Kidney capillary endothelial cell (primary cell): ENCODE results near the gene KLK3.
"Not testable (repeated sequence)": the region's sequence is repeated elsewhere in the genome, so short reads cannot be mapped to it uniquely, and the experiment has no call there.

ENCODE experiments used
- DNase-seq: peaks from one replicate; pipeline ENCODE4 v3.0.0-alpha.2; 2018; ENCODE audit warnings: low spot score

The KLK3 gene

DNA sequence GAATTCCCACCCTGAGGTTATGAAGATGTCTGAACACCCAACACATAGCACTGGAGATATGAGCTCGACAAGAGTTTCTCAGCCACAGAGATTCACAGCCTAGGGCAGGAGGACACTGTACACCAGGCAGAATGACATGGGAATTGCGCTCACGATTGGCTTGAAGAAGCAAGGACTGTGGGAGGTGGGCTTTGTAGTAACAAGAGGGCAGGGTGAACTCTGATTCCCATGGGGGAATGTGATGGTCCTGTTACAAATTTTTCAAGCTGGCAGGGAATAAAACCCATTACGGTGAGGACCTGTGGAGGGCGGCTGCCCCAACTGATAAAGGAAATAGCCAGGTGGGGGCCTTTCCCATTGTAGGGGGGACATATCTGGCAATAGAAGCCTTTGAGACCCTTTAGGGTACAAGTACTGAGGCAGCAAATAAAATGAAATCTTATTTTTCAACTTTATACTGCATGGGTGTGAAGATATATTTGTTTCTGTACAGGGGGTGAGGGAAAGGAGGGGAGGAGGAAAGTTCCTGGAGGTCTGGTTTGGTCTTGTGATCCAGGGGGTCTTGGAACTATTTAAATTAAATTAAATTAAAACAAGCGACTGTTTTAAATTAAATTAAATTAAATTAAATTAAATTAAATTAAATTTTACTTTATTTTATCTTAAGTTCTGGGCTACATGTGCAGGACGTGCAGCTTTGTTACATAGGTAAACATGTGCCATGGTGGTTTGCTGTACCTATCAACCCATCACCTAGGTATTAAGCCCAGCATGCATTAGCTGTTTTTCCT lies 7.0 kb downstream of the KLK3 start:
- DNase-seq, result no peak

DNA sequence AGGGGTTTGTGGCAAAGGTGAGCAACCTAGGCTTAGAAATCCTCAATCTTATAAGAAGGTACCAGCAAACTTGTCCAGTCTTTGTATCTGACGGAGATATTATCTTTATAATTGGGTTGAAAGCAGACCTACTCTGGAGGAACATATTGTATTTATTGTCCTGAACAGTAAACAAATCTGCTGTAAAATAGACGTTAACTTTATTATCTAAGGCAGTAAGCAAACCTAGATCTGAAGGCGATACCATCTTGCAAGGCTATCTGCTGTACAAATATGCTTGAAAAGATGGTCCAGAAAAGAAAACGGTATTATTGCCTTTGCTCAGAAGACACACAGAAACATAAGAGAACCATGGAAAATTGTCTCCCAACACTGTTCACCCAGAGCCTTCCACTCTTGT lies 14.8 kb downstream of the KLK3 start:
- no peak for DNase-seq

- no peak for DNase-seq
Measured at GRCh38 chr19:50870417-50871089, 15.8 kb downstream of the KLK3 start.

DNA sequence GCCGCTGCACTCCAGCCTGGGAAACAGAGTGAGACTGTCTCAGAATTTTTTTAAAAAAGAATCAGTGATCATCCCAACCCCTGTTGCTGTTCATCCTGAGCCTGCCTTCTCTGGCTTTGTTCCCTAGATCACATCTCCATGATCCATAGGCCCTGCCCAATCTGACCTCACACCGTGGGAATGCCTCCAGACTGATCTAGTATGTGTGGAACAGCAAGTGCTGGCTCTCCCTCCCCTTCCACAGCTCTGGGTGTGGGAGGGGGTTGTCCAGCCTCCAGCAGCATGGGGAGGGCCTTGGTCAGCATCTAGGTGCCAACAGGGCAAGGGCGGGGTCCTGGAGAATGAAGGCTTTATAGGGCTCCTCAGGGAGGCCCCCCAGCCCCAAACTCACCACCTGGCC lies 18.3 kb downstream of the KLK3 start, which contains the start of gene KLK2:
Gene KLK2, plus strand, starts transcription at position 384 of the 400 bp plus-strand sequence. CDS start 35 bp downstream, outside the sequence.
- DNase-seq, result no peak

DNA sequence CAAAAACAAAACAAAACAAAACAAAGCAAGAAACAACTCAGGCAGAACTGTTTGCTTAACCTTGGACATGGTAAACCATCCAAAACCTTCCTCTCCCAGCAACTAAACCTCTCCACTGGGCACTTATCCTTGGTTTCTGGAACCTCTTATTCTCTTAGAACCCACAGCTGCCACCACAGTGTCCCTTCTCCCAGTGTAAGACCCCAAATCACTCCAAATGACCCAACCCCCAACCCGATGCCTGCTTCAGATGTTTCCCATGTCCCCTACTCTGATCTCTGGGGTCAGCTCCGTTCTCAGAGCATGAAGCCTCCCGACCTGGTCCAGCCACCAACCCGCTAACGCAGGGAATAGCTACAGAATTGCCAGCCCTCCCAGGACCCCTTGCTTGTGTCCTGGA lies 19.5 kb downstream of the KLK3 start:
- no peak for DNase-seq

DNA sequence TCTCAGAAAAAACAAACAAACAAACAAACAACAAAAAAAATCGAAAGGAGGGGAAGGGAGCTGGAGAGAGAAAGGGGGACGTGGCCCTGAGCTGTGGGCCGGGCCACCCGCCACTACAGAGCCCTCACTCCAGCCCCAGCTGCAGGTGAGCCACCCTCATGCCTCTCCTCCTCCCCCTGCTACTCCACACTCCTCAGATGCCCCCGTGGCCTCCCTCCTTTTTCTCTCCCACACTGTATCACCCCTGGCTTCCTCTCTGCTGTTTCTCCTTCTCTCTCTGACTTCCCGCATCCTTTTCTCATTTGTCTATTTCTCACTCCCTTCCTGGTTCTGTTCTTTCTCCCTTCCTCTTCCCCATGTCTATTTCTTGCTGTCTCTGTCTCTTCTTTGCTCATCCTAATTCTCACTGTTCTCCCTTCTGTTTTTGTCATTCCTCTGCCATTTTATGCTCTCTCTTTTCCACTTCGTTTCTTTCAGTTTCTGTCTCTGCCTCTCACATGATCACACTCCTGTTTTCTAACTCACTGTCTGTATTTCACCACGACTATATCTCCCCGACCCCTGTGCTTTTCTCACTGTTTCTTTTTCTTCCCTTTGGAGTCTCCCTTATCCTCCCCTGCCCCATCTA lies 21.2 kb downstream of the KLK3 start:
- DNase-seq, result no peak

GRCh38 chr19:50876456-50876855 lies 21.7 kb downstream of the KLK3 start:
- DNase-seq, result no peak

GRCh38 chr19:50877338-50877737 lies 22.6 kb downstream of the KLK3 start:
- no peak for DNase-seq

DNA sequence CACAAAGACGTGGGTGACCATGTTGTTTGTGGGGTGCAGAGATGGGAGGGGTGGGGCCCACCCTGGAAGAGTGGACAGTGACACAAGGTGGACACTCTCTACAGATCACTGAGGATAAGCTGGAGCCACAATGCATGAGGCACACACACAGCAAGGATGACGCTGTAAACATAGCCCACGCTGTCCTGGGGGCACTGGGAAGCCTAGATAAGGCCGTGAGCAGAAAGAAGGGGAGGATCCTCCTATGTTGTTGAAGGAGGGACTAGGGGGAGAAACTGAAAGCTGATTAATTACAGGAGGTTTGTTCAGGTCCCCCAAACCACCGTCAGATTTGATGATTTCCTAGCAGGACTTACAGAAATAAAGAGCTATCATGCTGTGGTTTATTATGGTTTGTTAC lies 24.1 kb downstream of the KLK3 start:
- no peak for DNase-seq

DNA sequence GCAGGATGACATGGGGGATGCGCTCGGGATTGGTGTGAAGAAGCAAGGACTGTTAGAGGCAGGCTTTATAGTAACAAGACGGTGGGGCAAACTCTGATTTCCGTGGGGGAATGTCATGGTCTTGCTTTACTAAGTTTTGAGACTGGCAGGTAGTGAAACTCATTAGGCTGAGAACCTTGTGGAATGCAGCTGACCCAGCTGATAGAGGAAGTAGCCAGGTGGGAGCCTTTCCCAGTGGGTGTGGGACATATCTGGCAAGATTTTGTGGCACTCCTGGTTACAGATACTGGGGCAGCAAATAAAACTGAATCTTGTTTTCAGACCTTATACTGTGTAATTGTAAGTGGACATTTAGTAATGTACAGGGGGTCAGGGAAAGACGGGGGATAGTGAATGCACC lies 25.5 kb downstream of the KLK3 start:
- DNase-seq, result no peak

- no peak for DNase-seq
Measured at GRCh38 chr19:50882188-50882587, 27.5 kb downstream of the KLK3 start.

DNA sequence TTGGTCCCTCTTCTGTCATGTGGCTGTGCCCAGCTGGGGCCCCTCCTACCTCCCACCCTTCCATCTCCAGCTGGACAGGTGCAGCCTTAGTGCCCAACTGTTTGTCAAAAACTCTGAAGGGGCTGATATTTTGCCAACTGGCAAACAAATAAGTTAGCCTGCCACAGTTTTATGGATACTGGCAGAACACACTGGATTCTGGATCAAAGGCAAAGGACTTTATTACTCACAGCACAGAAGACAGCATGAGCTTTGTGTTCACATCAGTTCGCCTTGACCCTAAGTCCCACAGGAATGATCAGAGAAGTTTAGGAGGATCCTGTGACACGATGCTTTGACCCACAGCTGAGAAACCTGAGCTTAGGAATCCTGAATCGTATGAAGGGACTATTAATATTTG lies 34.9 kb downstream of the KLK3 start:
- DNase-seq, result no peak

- DNase-seq, result no peak
Measured at GRCh38 chr19:50890422-50891252, 35.9 kb downstream of the KLK3 start.

- DNase-seq, result no peak
Measured at GRCh38 chr19:50891253-50891625, 36.5 kb downstream of the KLK3 start.

- DNase-seq, result no peak
Measured at GRCh38 chr19:50893047-50893736, 38.5 kb downstream of the KLK3 start.

DNA sequence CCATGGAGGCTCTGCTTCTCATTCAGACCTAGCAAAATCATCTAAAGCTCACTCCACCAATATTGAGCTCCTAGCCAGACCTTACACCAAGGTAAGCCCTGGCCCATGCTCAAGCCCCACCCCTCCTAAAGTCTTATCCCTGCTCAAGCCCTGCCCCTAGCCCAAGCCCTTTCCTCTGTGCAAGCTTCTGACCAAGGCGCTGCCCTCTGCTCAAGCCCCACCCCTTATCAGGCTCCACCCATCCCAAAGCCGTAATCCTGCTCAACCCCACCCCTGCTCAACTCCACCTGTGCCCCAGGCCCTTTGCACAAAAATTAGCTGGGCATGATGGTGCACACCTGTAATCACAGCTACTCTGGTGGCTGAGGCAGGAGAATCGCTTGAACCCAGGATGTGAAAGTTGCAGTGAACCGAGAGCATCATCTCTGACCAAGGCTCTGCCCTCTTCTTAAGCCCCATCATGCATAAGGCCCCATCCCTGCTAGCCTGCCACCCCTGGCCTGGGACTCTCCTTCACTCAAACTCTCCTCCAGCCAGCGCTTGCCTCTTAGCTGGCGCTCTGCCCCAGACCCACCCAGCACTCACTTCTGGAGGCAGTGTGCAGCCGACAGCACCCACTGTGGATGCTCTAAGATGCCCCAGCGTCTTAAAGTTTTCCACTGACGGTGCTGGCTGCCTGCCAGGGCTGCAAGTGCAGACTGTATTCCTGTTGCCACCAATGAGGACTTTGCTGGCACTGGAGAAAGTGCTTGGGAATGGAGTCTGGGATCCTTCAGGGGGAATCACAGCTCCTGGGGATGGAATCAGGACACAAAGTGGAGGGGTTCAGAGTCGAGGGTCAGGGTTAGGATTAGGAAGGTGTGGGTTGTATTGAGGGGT lies 40.0 kb downstream of the KLK3 start:
- DNase-seq, result no peak

GRCh38 chr19:50896089-50896590 lies 41.4 kb downstream of the KLK3 start:
- DNase-seq, result not testable (repeated sequence)

GRCh38 chr19:50896591-50897190 lies 42.0 kb downstream of the KLK3 start:
- DNase-seq, result no peak

- DNase-seq, result no peak
Measured at GRCh38 chr19:50897191-50897607, 42.5 kb downstream of the KLK3 start.

DNA sequence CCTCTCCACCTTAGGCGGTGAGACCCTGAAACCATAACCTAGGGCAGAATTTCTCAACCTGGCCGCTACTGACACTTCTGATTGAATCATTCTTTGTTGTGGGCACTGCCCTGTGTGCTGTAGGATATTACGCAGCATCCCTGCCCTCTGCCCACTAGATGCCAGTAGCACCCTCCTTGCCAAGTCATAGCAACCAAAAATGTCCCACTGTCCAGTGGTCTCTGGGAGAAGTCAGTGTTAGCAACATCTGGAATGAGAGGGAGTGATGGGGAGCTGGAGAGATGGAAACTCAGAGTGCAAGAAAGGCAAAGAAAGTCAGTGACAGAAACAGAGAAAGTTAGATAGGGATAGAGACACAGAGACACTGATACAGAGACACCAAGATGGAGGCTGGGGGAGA lies 42.9 kb downstream of the KLK3 start:
- no peak for DNase-seq
